GM18517 (cell line): ENCODE data around the gene HDAC7.

Experiments used
- ATAC-seq: cut with Tn5 transposase; IDR thresholded peaks from one replicate; pipeline ENCODE4 v1.9.1; 2021; ENCODE audit warnings: mild to moderate bottlenecking, moderate library complexity; ENCODE audit not compliant: unreplicated experiment

HDAC7 gene

GRCh38 chr12:47750916-47751470, 68.7 kb downstream of the HDAC7 start:
- no peak for ATAC-seq

DNA sequence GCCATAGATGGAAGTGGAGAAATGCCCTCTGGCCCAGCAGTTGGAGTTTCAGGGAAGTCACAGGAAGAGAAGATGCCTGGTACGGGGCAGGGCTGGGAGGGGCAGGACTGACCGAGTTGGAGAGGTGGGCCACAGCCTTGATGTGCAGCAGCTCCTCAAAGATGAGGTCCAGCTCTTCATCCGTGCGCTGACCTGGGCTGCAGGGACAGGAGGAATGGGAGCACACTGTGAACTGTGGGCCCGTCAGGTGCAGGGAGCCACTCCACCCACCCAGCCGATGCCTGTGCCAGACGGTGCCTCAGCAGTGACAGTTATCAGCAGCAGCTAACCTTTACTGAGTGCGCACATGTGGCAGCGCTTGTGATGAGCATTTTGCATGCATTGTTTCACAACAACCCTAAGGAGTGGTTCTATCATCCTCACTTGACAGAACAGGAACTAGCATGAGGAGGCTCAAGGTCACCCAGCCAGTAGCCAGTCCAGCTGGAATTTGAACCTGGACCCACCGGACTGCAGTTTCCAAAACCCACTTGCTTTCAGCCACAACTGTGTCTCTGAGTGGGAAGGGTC, 69.4 kb downstream of the HDAC7 start:
- no peak for ATAC-seq

- no peak for ATAC-seq
Observed at GRCh38 chr12:47748899-47749298, 70.8 kb downstream of the HDAC7 start.

- ATAC-seq = no peak
Observed at GRCh38 chr12:47748507-47748828, 71.2 kb downstream of the HDAC7 start.

GRCh38 chr12:47747596-47748506, 71.9 kb downstream of the HDAC7 start:
- no peak for ATAC-seq

- ATAC-seq = no peak
Observed at GRCh38 chr12:47747126-47747525, 72.6 kb downstream of the HDAC7 start.

DNA sequence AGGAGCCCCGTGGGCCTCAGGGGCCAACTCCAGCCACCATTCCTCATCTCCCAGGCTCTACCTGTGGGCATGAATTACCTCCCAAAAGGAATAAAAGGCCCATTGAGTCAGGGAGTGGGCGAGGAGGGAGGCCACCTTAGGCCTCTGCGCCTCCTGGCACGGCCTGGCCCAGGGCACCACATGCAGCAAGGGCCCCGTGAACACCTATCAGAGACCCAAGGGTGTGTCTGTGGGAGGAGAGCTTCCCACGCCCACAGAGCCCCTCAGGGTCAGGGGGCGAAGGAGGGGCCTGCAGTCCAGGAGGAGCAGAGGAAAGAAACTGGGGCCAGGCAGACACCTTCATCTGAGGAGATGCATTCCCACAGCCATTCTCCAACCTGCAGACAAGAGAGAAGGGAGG, 73.2 kb downstream of the HDAC7 start:
- no peak for ATAC-seq

GRCh38 chr12:47746073-47746472, 73.6 kb downstream of the HDAC7 start:
- no peak for ATAC-seq

DNA sequence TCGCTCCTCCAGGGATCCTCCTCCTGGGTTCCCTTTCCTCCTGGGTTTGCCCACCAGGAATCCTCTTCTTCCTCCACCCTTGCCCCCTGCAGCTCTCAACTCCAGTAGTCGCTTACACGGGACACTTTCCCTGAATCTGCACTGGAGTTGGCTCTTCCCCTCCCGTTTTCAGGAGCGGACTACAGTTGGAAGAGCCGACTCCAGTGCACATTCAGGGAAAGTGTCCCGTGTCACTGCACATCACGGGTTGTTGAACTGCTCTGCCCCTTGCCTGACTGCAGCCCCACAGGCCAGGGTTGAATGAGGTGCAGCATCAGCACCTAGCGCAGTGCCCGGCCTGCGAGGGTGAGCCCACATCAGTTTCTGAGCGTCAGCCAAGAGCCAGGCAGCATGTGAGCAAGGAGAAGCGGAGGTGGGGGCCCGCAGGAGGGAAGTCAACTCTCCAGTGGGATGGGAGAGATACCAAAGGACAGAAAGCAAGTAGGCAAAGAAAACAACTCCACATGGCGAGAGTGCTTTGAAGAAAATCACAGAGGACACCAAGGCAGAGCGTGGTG, 74.1 kb downstream of the HDAC7 start:
- no peak for ATAC-seq

DNA sequence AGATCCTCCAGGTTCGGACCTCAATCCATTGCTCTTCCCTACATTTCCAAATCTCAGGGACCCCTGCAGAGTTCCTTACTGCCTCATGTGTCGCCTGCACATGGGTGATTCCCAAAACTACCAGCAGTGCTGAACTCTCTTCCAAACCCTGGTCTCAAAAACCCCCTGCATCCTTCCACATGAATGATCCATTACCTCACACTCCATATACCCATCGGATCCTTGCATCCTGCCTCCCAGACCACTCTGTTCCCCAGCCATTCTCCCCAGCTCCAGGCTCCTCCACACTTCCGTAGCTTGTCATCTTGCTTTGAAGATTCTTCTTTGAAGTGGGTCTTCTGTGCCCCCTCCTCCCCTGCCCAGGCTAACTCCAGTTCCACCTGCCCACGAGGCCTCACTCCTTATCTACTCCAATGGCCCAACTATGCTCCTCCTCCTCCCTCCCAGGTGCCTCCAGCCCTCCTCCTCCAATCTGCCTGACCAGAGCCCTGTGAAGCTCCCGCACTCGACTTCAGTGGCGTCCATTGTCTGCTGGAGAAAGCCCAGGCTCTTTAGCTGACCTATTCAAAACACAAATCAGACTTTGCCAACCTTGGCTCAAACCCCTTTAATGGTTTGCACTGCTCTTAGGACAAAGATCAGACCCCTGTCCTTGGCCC, 74.8 kb downstream of the HDAC7 start:
- no peak for ATAC-seq

DNA sequence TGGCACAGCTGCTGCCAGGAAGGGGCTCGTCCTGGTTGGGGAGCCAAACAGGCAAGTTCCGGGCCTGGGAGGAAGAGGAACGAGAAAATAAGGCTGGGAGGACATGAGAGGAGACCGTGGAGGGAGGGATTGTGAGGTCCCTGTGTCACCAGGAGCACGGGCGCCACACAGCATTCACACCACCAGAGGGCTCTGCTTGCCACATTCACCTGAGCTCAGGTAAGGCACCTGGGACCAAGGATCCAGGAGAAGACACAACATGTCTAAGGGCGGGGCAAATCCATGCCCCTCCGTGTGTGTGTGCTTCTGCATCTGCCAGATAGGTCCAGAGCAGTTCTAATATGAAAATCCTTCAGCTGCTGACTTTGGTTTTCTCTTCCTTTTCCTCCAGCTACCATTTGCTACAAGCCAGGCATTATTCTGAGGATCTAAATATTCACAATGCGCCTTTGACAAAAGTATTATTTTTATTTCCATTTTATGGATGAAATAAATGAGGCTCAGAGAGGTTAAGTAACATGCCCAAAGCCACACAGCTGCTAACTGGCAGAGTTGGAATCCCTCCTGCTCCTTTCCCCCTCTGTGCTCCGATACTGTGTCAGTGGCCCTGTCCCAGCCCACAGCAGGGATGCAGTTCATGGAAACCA, 75.6 kb downstream of the HDAC7 start:
- ATAC-seq = no peak

DNA sequence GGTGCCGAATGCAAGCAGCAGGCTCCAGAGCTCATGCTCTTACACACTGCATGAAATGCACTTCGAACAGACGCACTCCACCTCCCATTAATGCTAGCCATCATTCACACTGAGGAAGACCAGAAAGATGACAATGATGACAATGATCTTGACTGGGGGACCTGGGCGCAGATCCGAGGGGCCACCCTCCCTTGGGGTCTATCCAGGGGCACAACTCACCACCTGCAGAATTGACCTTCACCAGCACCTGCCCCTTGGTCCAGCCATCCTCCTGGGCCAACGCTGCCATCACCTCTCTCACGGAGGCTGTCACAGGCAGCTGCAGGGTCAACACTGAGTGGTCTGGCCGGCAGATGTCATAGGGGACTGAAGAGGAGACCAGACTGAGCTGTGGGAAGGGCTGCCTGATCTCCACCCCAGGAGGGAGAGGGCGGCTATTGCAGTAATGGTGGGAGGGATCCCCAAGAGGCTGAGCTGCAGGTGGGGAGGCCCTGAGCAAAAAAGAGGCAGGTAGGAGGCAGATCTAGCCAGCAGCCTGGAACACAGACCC, 76.3 kb downstream of the HDAC7 start:
- no peak for ATAC-seq

GRCh38 chr12:47742253-47742825, 77.4 kb downstream of the HDAC7 start:
- no peak for ATAC-seq

GRCh38 chr12:47741340-47741703, 78.4 kb downstream of the HDAC7 start:
- no peak for ATAC-seq

DNA sequence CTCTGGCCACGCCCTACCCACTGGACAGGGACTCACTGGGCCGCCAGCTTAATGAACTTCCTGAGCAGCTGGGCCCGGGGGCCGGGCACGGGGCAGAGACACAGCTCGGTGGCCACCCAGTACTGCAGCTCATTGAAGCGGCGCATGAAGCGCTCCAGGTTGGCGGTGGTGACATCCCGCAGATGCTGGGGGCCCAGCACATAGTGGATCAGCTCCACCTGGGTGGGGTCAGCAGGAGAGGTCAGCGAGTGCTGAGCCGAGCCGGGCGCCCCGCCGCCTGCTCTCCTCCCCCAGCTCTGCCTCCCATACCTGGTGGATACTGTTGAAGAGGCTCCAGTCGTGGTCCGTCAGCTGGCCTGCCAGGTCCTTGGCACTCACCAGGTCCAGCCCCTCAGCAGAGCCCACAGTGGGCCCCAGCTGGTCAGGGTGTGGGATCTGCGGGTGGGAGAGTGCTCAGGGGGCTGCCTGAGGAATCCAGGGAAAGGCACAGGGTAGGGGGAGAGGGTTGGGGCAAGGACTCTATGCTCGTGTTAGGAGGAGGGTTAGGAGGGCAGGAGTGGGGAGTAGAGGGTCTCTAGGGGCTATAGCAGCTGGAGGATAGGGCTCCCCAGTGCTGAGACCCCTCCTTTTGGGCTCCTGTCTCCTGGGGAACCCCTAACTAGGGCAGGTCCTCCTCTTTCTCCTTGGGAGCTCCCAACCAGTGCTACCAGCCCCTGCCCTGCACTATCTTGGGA, 78.9 kb downstream of the HDAC7 start:
- no peak for ATAC-seq

DNA sequence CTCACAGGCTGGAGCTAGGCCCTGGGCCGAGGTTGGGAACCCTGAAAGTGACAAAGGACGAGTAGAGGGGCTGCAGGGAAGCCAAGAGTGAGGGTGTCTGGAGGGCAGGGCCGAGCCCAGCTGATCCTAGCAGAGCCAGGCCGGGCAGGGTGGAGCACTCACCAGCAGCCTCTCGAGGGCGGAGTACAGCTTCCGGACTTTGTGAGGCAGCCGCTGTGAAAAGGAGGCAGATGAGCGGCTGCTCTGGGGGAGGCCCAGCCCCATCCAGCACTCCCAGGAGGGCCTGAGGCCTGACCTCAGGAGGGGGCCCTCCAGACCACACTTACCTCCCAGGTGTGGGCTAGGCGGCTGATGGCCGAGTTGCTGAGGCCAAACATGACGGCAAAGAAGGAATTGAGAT, 79.7 kb downstream of the HDAC7 start:
- ATAC-seq = peak; percentile 58

GRCh38 chr12:47739297-47739696, 80.4 kb downstream of the HDAC7 start:
- ATAC-seq = no peak

- ATAC-seq = no peak
Observed at GRCh38 chr12:47737936-47738594, 81.6 kb downstream of the HDAC7 start.
